ENCODE data around the gene OTOS.

The OTOS gene

DNA sequence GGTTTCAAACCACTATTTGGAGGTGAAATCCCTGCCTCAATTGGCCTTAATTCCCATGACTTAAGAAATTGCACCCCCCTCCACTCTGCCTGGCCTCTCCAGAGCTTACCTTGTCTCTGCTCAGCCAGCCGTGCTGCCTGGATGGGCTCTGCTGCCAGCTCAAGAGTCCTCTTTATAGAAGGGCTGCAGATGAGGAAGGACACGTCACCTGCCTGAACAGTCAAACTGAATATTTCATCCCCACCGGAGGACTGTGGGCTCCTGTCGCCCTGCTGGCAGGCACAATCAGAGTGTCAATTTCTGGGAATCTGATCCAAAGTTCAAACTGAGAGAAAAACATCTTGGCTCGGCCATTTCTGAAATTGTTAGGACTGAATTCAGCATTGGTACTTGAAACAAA, at the start of gene OTOS:
OTOS (minus strand) TSS at position 148 of the 400 bp plus-strand sequence. CDS start 332 bp downstream, outside the sequence.
- no peak for DNase-seq (ENCODE audit: low read depth)
- no peak for TF ChIP-seq CTCF (conservative IDR thresholded peaks at IDR 0.05; ENCODE audit: low read depth, low read length)
- no peak within 1 kb of the TSS for H3K4me3 ChIP-seq (ENCODE audit: low read length)

- no peak overlapping the region for H3K4me3 ChIP-seq (ENCODE audit: low read length)
- no peak for TF ChIP-seq CTCF (conservative IDR thresholded peaks at IDR 0.05; ENCODE audit: low read depth, low read length)
- no peak for DNase-seq (ENCODE audit: low read depth)
Observed at GRCh38 chr2:240189686-240190085, 49.2 kb upstream of the OTOS start.

- no peak overlapping the region for H3K4me3 ChIP-seq (ENCODE audit: low read length)
- no peak for DNase-seq (ENCODE audit: low read depth)
- TF ChIP-seq CTCF (conservative IDR thresholded peaks at IDR 0.05; ENCODE audit: low read depth, low read length): no peak
Observed at GRCh38 chr2:240187989-240188590, 47.6 kb upstream of the OTOS start.

- H3K4me3 ChIP-seq (ENCODE audit: low read length): no peak overlapping the region
- TF ChIP-seq CTCF (conservative IDR thresholded peaks at IDR 0.05; ENCODE audit: low read depth, low read length): no peak
- DNase-seq (ENCODE audit: low read depth): no peak
Observed at GRCh38 chr2:240186191-240186725, 45.8 kb upstream of the OTOS start.

- no peak overlapping the region for H3K4me3 ChIP-seq (ENCODE audit: low read length)
- DNase-seq (ENCODE audit: low read depth): no peak
- no peak for TF ChIP-seq CTCF (conservative IDR thresholded peaks at IDR 0.05; ENCODE audit: low read depth, low read length)
Observed at GRCh38 chr2:240184656-240185055, 44.2 kb upstream of the OTOS start.

- TF ChIP-seq CTCF (conservative IDR thresholded peaks at IDR 0.05; ENCODE audit: low read depth, low read length): no peak
- DNase-seq (ENCODE audit: low read depth): no peak
- no peak overlapping the region for H3K4me3 ChIP-seq (ENCODE audit: low read length)
Observed at GRCh38 chr2:240183875-240184590, 43.6 kb upstream of the OTOS start.
